Transverse colon (tissue), 4 donors: Measurements from ENCODE around the gene SMAD3. TPM values are rescaled to one million over a fixed set of nuclear protein-coding genes. Genes with fewer than 3 reads are reported as not detected.

Source experiments
- DNase-seq: peaks from one replicate; pipeline ENCODE4 v3.0.0-alpha.2; 2019
- H3K27ac ChIP-seq, 4 donors: fragments of 200-600 bp; sonication (generic); 2 replicates each; pipeline ENCODE4 v1.5.1; 2016 to 2018; ENCODE audit warnings: inconsistent platforms in 4 of 4
- H3K27me3 ChIP-seq: fragments of 200-600 bp; sonication (generic); 2 replicates; pipeline ENCODE4 v1.5.1; 2017; ENCODE audit warnings: inconsistent platforms
- H3K36me3 ChIP-seq, 4 donors: fragments of 200-600 bp; sonication (generic); 2 replicates each; pipeline ENCODE4 v1.5.1; 2017 to 2019; ENCODE audit warnings: inconsistent platforms in 4 of 4
- H3K4me1 ChIP-seq, 4 donors: fragments of 200-600 bp; sonication (generic); 2 replicates each; pipeline ENCODE4 v1.5.1; 2017 to 2020; ENCODE audit warnings: inconsistent platforms in 4 of 4
- H3K4me3 ChIP-seq, 4 donors: fragments of 200-600 bp; sonication (generic); 1 replicate in 1 of 4; 2 replicates in 3 of 4; pipeline versions ENCODE4 v1.5.1 to v1.6.1; 2017 to 2019; ENCODE audit warnings: inconsistent platforms in 4 of 4
- H3K9me3 ChIP-seq, 2 donors: fragments of 200-600 bp; sonication (generic); 2 replicates each; pipeline ENCODE4 v1.5.1; 2017 to 2019; ENCODE audit warnings: inconsistent platforms in 2 of 2
- EP300 ChIP-seq: sonication (generic); formaldehyde crosslinking; IDR thresholded peaks from one replicate; pipeline ENCODE4 v1.6.1; 2017; ENCODE audit warnings: antibody characterized with exemption, low read depth
- POLR2A ChIP-seq: fragments of 450-650 bp; IDR thresholded peaks from one replicate; pipeline ENCODE4 v1.6.1; 2016; ENCODE audit warnings: antibody characterized with exemption, mild to moderate bottlenecking, moderate library complexity
- POLR2AphosphoS5 ChIP-seq, 3 donors: sonication (generic); formaldehyde crosslinking; IDR thresholded peaks; one replicate each; pipeline ENCODE4 v1.6.1; 2016; ENCODE audit warnings: antibody characterized with exemption in 3 of 3
- WGBS, 2 donors: methylation state at CpG; one replicate each; pipeline ENCODE4 v1.1.5; 2018; ENCODE audit warnings: low coverage in 1 of 2; 5-methylcytosine and 5-hydroxymethylcytosine counted together
- in situ Hi-C, 4 donors: fragments of 200-750 bp; cut with MboI; loops; one replicate each; pipeline versions ENCODE4 v1.15.0 to v1.15.1; 2017; ENCODE audit warnings: low sequenced_read_pairs in 3 of 4, low pct_ligation_motif_present in 1 of 4, low pct_unique_long_range_greater_than_20kb in 1 of 4
- intact Hi-C: fragments of 100-400 bp; cut with DNase I; formaldehyde crosslinking; loops from one replicate; pipeline ENCODE4 v1.15.1; 2023; ENCODE audit warnings: low total_unique reads
- total RNA-seq, 4 donors: library from RNA; depleted of rRNA; stranded (reverse); fragments of >200 nt; gene quantifications; one replicate each; pipeline ENCODE4 v1.1.0, GENCODE V29; 2016
- TF ChIP-seq, protein P1 (sequence below), 5 experiments: fragments of 200-600 bp in 3 of 5; fragments of 450-650 bp in 2 of 5; sonication (generic) in 3 of 5; IDR thresholded peaks; 1 replicate in 2 of 5; 2 replicates in 3 of 5; pipeline ENCODE4 v1.5.1; 2016 to 2017; ENCODE audit warnings: antibody characterized with exemption in 5 of 5, inconsistent platforms in 3 of 5, mild to moderate bottlenecking in 2 of 5, moderate library complexity in 1 of 5

Gene SMAD3
- total RNA-seq, 4 donors from 2014 or later = 30.9 to 65.1 (median 57.0) TPM

DNA sequence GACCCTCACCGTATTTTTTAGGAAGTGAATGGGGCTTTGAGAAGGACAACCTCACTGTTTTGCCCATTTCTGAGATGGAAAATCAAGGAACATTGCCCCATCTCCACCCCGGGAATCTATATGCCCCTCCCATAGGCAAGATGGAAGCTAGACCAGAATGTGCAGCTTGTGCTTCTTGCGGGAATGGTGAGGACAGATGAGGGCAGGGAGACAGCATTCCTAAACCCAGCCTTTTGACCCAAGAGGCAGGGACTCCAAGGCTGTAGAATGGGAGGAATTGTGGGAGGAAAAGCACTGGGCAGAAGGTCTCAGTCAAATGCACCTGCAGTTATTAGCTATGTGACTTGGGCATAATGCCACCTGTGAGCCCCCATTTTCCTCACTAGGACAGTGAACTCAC is 66.9 kb downstream of the SMAD3 start:
- no peak overlapping the region for H3K27ac ChIP-seq
- no peaks in the 10 kb centered on the region for H3K27me3 ChIP-seq
- H3K4me1 ChIP-seq = peaks cover 32 to 78% (median 39%) of the 10 kb centered on the region in 4 donors
- TF ChIP-seq EP300 = no peak
- TF ChIP-seq, protein P1, sequence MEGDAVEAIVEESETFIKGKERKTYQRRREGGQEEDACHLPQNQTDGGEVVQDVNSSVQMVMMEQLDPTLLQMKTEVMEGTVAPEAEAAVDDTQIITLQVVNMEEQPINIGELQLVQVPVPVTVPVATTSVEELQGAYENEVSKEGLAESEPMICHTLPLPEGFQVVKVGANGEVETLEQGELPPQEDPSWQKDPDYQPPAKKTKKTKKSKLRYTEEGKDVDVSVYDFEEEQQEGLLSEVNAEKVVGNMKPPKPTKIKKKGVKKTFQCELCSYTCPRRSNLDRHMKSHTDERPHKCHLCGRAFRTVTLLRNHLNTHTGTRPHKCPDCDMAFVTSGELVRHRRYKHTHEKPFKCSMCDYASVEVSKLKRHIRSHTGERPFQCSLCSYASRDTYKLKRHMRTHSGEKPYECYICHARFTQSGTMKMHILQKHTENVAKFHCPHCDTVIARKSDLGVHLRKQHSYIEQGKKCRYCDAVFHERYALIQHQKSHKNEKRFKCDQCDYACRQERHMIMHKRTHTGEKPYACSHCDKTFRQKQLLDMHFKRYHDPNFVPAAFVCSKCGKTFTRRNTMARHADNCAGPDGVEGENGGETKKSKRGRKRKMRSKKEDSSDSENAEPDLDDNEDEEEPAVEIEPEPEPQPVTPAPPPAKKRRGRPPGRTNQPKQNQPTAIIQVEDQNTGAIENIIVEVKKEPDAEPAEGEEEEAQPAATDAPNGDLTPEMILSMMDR (IDR thresholded peaks at IDR 0.05) = no peak
- TF ChIP-seq POLR2AphosphoS5 (IDR thresholded peaks at IDR 0.05) = no peak
- TF ChIP-seq POLR2A = no peak
- in situ Hi-C loops (no loop called here), intact Hi-C loops (no loop called here)
- H3K4me3 ChIP-seq = no peak overlapping the region
- no peak for DNase-seq
- 82% methylated on average over 3 of the region's 3 CpGs; no CpG with 5 or more reads in 1 of the 2 donors for WGBS, 2 donors
- no peaks in the 10 kb centered on the region for H3K36me3 ChIP-seq
- H3K9me3 ChIP-seq = no peaks in the 10 kb centered on the region

DNA sequence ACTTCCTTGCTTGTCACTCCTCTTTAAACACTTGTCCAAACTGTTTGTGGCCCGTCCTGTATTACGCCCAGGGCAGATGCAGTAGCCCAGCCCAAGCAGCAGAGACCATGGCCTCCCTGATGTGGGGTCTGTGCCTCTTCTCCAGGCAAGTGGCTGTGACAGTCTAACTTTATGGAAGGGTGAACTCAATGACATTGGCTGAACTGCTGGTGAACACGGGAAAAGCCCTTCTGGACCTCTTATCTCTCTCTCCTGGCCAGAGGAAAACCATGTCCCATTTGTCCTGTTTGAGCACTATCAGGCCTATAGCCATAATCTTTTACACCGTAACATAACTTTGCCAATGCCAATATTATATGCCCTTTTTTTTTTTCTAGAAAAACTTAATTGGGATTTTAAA is 67.6 kb downstream of the SMAD3 start:
- no peaks in the 10 kb centered on the region for H3K36me3 ChIP-seq
- H3K27ac ChIP-seq = peak overlapping the region in 1 of 4 donors; percentile 89
- TF ChIP-seq POLR2A = no peak
- no peak for TF ChIP-seq EP300
- TF ChIP-seq POLR2AphosphoS5 (IDR thresholded peaks at IDR 0.05) = no peak
- TF ChIP-seq, protein P1 (IDR thresholded peaks at IDR 0.05) = no peak
- intact Hi-C loops (no loop called here), in situ Hi-C loops (no loop called here)
- no peak for DNase-seq
- 67 to 92% methylated on average over 3 to 4 of the region's 4 CpGs for WGBS, 2 donors
- H3K4me3 ChIP-seq = no peak overlapping the region
- H3K4me1 ChIP-seq = peaks cover 36 to 78% (median 40%) of the 10 kb centered on the region in 4 donors
- H3K27me3 ChIP-seq = no peaks in the 10 kb centered on the region
- no peaks in the 10 kb centered on the region for H3K9me3 ChIP-seq

DNA sequence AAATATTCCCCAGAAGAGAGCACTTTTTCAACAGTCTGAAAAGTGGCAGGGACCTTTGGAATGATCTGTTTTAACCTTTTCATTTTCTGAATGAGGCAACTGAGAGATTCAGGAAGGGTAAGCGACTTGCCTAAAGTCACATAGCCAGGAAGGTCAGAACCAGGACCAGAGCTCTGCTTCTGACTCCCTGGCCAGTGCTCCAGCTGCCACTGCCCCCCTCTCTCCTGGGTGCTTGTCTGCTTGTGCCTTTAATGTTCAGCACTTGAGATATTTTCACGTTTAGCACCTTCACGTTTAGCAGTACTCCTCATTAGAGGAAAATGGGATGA is 68.3 kb downstream of the SMAD3 start:
- WGBS, 2 donors = 44% methylated on average over 3 of the region's 3 CpGs; no CpG with 5 or more reads in 1 of the 2 donors
- TF ChIP-seq POLR2AphosphoS5 (IDR thresholded peaks at IDR 0.05) = no peak
- TF ChIP-seq POLR2A = no peak
- no peak for TF ChIP-seq EP300
- TF ChIP-seq, protein P1 (IDR thresholded peaks at IDR 0.05) = no peak
- intact Hi-C loops (no loop called here), in situ Hi-C loops (no loop called here)
- no peak for DNase-seq
- Histone ChIP-seq H3K4me3 (no peak overlapping the region), H3K27ac (peak overlapping the region; percentile 85 to 89 (median 87)), H3K36me3 (no peaks in the 10 kb centered on the region), H3K27me3 (no peaks in the 10 kb centered on the region), H3K4me1 (peaks cover 39 to 78% (median 47%) of the 10 kb centered on the region in 4 donors), H3K9me3 (no peaks in the 10 kb centered on the region)

DNA sequence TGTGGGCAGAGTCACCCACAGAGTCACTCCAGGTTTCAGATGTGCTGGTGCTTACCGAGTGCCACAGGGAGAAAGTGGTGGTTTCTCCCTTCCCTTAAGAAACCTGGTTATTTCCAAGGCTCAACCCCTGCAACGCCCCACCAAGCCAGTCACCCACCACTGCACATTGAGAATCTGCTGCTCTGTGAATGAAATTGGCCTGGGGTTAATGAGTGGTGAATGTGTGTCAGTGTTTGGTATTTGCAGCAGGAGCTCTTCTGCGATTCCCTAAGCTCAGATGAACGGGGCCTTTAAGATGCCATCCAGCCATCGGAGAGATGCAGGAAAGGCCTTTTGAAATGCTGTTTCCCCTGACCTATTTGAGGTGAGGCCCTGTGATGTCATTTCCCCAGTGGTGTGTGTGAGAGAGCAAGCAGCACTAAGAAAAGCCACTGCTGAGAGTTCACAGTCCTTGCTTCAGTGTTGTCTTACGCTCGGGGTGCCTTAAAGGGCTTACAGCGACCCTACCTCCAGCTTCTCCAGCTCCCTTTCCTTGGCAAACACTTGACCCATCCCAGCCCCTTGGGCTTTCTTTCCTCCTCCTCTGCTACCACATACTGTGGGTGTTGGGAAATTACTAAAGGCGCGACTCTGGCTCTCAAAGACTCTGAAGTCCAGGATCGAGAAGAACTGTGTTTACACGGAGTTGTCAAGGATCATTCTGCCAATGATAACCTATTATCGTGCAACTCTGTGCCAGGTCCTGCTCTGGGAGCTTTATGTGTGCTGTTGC is 68.9 kb downstream of the SMAD3 start:
- in situ Hi-C loops = no loop called here

More for the DNA sequence above, 68.9 kb downstream of the SMAD3 start:
- peak; percentile 44 to 67 (median 56) for TF ChIP-seq POLR2AphosphoS5 (IDR thresholded peaks at IDR 0.05)
- TF ChIP-seq, protein P1 (IDR thresholded peaks at IDR 0.05) = no peak
- DNase-seq = peak; percentile 54
- peak overlapping the region in 1 of 4 donors; percentile 11 for H3K4me3 ChIP-seq
- no peaks in the 10 kb centered on the region for H3K36me3 ChIP-seq
- no peaks in the 10 kb centered on the region for H3K27me3 ChIP-seq
- no peaks in the 10 kb centered on the region for H3K9me3 ChIP-seq
- intact Hi-C loops = no loop called here
- H3K27ac ChIP-seq = peak overlapping the region; percentile 85 to 89 (median 87)
- 24% methylated on average over 13 of the region's 13 CpGs; no CpG with 5 or more reads in 1 of the 2 donors for WGBS, 2 donors
- peaks cover 43 to 83% (median 51%) of the 10 kb centered on the region in 4 donors for H3K4me1 ChIP-seq
